Mesenchymal stem cell (in vitro differentiated cells and primary cell): ENCODE data around the gene ELMO3. TPM values are rescaled to one million over a fixed set of nuclear protein-coding genes. Genes with fewer than 3 reads are reported as not detected.
A peak's percentile ranks its signal among the peaks of the same experiment; 100 is the strongest.

Experiments used
- DNase-seq: peaks from one replicate; pipeline ENCODE4 v3.0.0-alpha.2; 2013
- H2AFZ ChIP-seq: one replicate; pipeline ENCODE4 v1.6.1; 2013; ENCODE audit warnings: low read depth, mild to moderate bottlenecking, control low read depth, inconsistent platforms, low read length, moderate library complexity
- H2AK5ac ChIP-seq: 2 replicates; pipeline ENCODE4 v1.6.1; 2013; ENCODE audit warnings: low read length, moderate library complexity, mild to moderate bottlenecking, inconsistent platforms; ENCODE audit not compliant: severe bottlenecking
- H2BK120ac ChIP-seq: one replicate; pipeline ENCODE4 v1.6.1; 2013; ENCODE audit warnings: low read depth, mild to moderate bottlenecking, inconsistent platforms, low read length, moderate library complexity
- H2BK12ac ChIP-seq, 2 experiments: one replicate each; pipeline ENCODE4 v1.6.1; 2013; ENCODE audit warnings: inconsistent platforms in 2 of 2, low read length in 2 of 2, mild to moderate bottlenecking in 2 of 2, moderate library complexity in 2 of 2, control low read depth in 1 of 2
- H2BK15ac ChIP-seq: one replicate; pipeline ENCODE4 v1.6.1; 2013; ENCODE audit warnings: mild to moderate bottlenecking, low read depth, inconsistent platforms; ENCODE audit not compliant: poor library complexity, severe bottlenecking
- H2BK5ac ChIP-seq: 2 replicates; pipeline ENCODE4 v1.6.1; 2013; ENCODE audit warnings: low read depth, mild to moderate bottlenecking, low read length, control low read depth, inconsistent platforms; ENCODE audit not compliant: poor library complexity, severe bottlenecking
- H3K14ac ChIP-seq, 2 experiments: one replicate each; pipeline ENCODE4 v1.6.1; 2013; ENCODE audit warnings: inconsistent platforms in 2 of 2, low read length in 2 of 2, control low read depth in 1 of 2, mild to moderate bottlenecking in 1 of 2, moderate library complexity in 1 of 2
- H3K18ac ChIP-seq, 2 experiments: one replicate each; pipeline ENCODE4 v1.6.1; 2013; ENCODE audit warnings: inconsistent platforms in 2 of 2, low read length in 2 of 2, control low read depth in 1 of 2, low read depth in 1 of 2, mild to moderate bottlenecking in 1 of 2
- H3K23ac ChIP-seq, 2 experiments: one replicate each; pipeline ENCODE4 v1.6.1; 2013; ENCODE audit warnings: inconsistent platforms in 2 of 2, low read length in 2 of 2, mild to moderate bottlenecking in 2 of 2, moderate library complexity in 2 of 2, control low read depth in 1 of 2
- H3K27ac ChIP-seq: 2 replicates; pipeline ENCODE4 v1.5.1; 2013; ENCODE audit warnings: mild to moderate bottlenecking, moderate library complexity, low read length, control low read depth, inconsistent platforms; ENCODE audit not compliant: poor library complexity, severe bottlenecking
- H3K27me3 ChIP-seq, 2 experiments: 2 replicates each; pipeline versions ENCODE4 v1.6.1 to v1.7.0; 2013; ENCODE audit warnings: low read length in 2 of 2, mild to moderate bottlenecking in 2 of 2, moderate library complexity in 2 of 2, control low read depth in 1 of 2, inconsistent platforms in 1 of 2; ENCODE audit not compliant: control insufficient read depth in 1 of 2, insufficient read depth in 1 of 2
- H3K36me3 ChIP-seq, 2 experiments: 2 replicates each; pipeline versions ENCODE4 v1.6.1 to v1.7.0; 2013; ENCODE audit warnings: low read length in 2 of 2, control low read depth in 1 of 2, inconsistent platforms in 1 of 2, low read depth in 1 of 2, mild to moderate bottlenecking in 1 of 2; ENCODE audit not compliant: insufficient read depth in 2 of 2, control insufficient read depth in 1 of 2
- H3K4ac ChIP-seq, 2 experiments: one replicate each; pipeline ENCODE4 v1.6.1; 2013; ENCODE audit warnings: inconsistent platforms in 2 of 2, low read length in 2 of 2, mild to moderate bottlenecking in 2 of 2, moderate library complexity in 2 of 2, control low read depth in 1 of 2, low read depth in 1 of 2
- H3K4me1 ChIP-seq: 2 replicates; pipeline ENCODE4 v1.6.1; 2013; ENCODE audit warnings: low read depth, low read length, control low read depth; ENCODE audit not compliant: control insufficient read depth, insufficient read depth
- H3K4me2 ChIP-seq: 2 replicates; pipeline ENCODE4 v1.6.1; 2013; ENCODE audit warnings: low read length, mild to moderate bottlenecking, inconsistent platforms; ENCODE audit not compliant: poor library complexity, severe bottlenecking
- H3K4me3 ChIP-seq, 2 experiments: 2 replicates each; pipeline versions ENCODE4 v1.5.1 to v1.7.0; 2013; ENCODE audit warnings: low read length in 2 of 2, mild to moderate bottlenecking in 2 of 2, control low read depth in 1 of 2, low read depth in 1 of 2; ENCODE audit not compliant: insufficient read depth in 1 of 2
- H3K79me1 ChIP-seq: replicated peaks from 2 replicates; pipeline ENCODE4 v1.6.1; 2013; ENCODE audit warnings: mild to moderate bottlenecking, control low read depth, low read length, inconsistent platforms; ENCODE audit not compliant: poor library complexity, severe bottlenecking
- H3K9ac ChIP-seq: 2 replicates; pipeline ENCODE4 v1.7.0; 2013; ENCODE audit warnings: mild to moderate bottlenecking, low read length, moderate library complexity
- H3K9me3 ChIP-seq: 2 replicates; pipeline ENCODE4 v1.7.0; 2013; ENCODE audit warnings: mild to moderate bottlenecking, low read length; ENCODE audit not compliant: control insufficient read depth
- H4K8ac ChIP-seq: one replicate; pipeline ENCODE4 v1.6.1; 2013; ENCODE audit warnings: inconsistent platforms, mild to moderate bottlenecking, low read length, moderate library complexity
- H4K91ac ChIP-seq: one replicate; pipeline ENCODE4 v1.6.1; 2013; ENCODE audit warnings: mild to moderate bottlenecking, low read length, inconsistent platforms
- WGBS: methylation state at CpG from one replicate; pipeline ENCODE4 v1.1.7; 2013; ENCODE audit warnings: mixed read lengths; 5-methylcytosine and 5-hydroxymethylcytosine counted together
- polyA plus RNA-seq, 2 experiments: library from polyadenylated mRNA; stranded (reverse); fragments of 200-250 nt; gene quantifications; one replicate each; pipeline ENCODE4 v1.2.3, GENCODE V29; 2013

The ELMO3 gene, protein sequence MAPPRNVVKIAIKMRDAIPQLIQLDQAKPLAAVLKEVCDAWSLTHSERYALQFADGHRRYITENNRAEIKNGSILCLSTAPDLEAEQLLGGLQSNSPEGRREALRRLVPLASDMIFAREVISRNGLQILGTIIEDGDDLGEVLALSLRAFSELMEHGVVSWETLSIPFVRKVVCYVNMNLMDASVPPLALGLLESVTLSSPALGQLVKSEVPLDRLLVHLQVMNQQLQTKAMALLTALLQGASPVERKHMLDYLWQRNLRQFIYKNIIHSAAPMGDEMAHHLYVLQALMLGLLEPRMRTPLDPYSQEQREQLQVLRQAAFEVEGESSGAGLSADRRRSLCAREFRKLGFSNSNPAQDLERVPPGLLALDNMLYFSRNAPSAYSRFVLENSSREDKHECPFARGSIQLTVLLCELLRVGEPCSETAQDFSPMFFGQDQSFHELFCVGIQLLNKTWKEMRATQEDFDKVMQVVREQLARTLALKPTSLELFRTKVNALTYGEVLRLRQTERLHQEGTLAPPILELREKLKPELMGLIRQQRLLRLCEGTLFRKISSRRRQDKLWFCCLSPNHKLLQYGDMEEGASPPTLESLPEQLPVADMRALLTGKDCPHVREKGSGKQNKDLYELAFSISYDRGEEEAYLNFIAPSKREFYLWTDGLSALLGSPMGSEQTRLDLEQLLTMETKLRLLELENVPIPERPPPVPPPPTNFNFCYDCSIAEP
- 0.64 TPM for polyA plus RNA-seq (2013, experiment 1 of 2)
- polyA plus RNA-seq (2013, experiment 2 of 2), result 0.49 TPM

DNA sequence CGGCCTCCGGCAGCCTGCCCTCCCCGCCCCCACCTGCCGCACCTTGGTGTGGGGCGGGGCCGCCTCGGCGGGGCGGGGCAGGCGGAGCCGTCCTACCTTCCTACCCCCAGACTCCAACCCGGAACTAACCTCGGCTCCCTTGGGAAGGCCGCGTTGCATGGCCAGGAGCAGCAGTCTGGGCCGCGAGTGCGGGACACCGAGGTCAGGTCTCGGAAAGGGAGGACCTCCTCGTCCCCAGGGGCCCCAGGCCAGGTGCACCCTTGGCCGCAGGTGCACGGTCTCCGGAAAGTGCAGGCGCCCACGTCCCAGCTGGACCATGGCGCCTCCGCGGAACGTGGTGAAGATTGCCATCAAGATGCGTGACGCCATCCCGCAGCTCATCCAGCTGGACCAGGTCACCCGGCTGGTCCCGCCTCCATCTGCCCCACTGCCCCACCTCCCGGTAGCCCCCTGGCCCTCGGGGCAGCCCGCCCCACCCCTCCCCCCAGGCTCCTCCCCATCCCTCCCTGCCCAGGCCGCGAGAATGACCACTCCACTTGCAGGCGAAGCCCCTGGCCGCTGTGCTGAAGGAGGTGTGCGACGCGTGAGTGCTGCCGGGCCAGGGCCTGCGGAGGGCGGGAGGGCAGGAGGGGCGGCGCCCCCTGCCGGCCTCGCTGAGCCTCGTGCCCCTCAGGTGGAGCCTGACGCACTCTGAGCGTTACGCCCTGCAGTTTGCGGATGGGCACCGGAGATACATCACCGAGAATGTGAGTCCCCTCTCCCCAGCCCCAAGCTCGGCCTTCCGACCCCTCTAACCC lies at the start of gene ELMO3:
Gene ELMO3, plus strand, starts transcription at position 121 of the 797 bp plus-strand sequence. Its CDS starts 196 bp downstream, at position 317.
- Histone ChIP-seq H3K79me1 (peaks cover 33% of the 10 kb centered on the region), H3K4me1 (peaks cover 20% of the 10 kb centered on the region), H3K14ac (no peak within 1 kb of the TSS), H3K4ac (peak within 1 kb of the TSS in 1 of 2 experiments; percentile 41), H3K18ac (no peak within 1 kb of the TSS), H3K27ac (no peak within 1 kb of the TSS), H3K9me3 (no peaks in the 10 kb centered on the region), H3K4me3 (no peak within 1 kb of the TSS), H3K4me2 (no peak within 1 kb of the TSS), H4K91ac (peak within 1 kb of the TSS; percentile 46), H2BK120ac (no peak within 1 kb of the TSS), H3K36me3 (peaks cover 49 to 96% of the 10 kb centered on the region in 2 experiments), H2BK5ac (no peak within 1 kb of the TSS), H2AFZ (no peak within 1 kb of the TSS), H3K27me3 (no peaks in the 10 kb centered on the region), H3K9ac (peak within 1 kb of the TSS; percentile 25), H4K8ac (peak within 1 kb of the TSS; percentile 39), H3K23ac (no peak within 1 kb of the TSS), H2AK5ac (no peak within 1 kb of the TSS), H2BK12ac (no peak within 1 kb of the TSS), H2BK15ac (no peak within 1 kb of the TSS)
- DNase-seq, result no peak
- WGBS, result 58% methylated on average over 55 of the region's 61 CpGs

DNA sequence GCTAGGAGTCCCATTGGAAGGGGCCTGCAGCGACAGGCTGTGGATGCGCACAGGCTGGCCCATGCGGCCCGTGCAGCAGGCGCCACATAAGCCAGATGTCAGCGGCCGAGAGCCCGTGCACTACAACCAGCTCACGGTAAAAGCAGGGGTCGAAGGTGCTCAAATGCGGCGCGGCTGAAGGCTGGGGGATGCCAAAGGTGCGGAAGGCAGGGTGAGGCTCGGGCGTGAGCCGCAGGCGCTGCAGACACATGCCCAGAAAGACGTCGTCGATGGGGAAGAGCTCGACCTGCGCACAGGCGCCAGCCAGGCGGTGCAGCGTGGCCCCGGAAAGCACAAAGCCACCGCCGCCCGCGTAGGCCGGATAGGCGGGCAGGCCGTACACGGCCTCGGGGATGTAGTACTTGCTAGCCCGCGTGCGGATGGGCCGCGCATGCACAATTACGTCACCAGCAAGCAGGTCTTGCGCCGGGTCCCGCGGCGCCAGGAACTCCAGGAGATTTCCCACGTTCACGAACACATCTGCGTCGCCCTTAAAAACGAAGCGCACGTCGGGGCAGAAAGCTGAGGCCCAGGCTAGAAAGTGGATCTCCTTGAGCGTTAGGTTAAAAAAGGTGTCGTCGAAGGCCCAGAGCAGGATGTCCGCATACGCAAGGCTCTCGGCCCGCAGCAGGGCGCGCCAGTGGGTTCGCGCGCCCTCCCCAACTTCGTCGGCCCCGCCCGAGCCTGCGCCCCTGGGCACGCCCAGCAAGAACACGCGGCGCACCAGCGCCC lies 49.5 kb upstream of the ELMO3 start:
- peak overlapping the region; percentile 95 for H4K91ac ChIP-seq
- 76% methylated on average over 77 of the region's 77 CpGs for WGBS
- peaks cover 0 to 15% of the 10 kb centered on the region in 2 experiments for H3K27me3 ChIP-seq
- H2BK12ac ChIP-seq, result peak overlapping the region in 1 of 2 experiments; percentile 39
- no peak overlapping the region for H3K27ac ChIP-seq
- peak overlapping the region; percentile 85 to 91 for H3K4ac ChIP-seq
- peak overlapping the region in 1 of 2 experiments; percentile 72 for H3K18ac ChIP-seq
- peaks cover 54 to 58% of the 10 kb centered on the region in 2 experiments for H3K36me3 ChIP-seq
- peak overlapping the region in 1 of 2 experiments; percentile 9 for H3K23ac ChIP-seq
- no peak overlapping the region for H3K9ac ChIP-seq
- peak overlapping the region; percentile 99 for H4K8ac ChIP-seq
- H3K4me1 ChIP-seq, result peaks cover 26% of the 10 kb centered on the region
- H3K14ac ChIP-seq, result no peak overlapping the region
- H2AFZ ChIP-seq, result no peak overlapping the region
- DNase-seq, result no peak
- H2BK120ac ChIP-seq, result no peak overlapping the region
- no peak overlapping the region for H2AK5ac ChIP-seq
- H3K4me2 ChIP-seq, result no peak overlapping the region
- H3K4me3 ChIP-seq, result peak overlapping the region; percentile 60 to 81
- peaks cover 10% of the 10 kb centered on the region for H3K79me1 ChIP-seq
- H3K9me3 ChIP-seq, result no peaks in the 10 kb centered on the region
- no peak overlapping the region for H2BK5ac ChIP-seq
- H2BK15ac ChIP-seq, result peak overlapping the region; percentile 13

DNA sequence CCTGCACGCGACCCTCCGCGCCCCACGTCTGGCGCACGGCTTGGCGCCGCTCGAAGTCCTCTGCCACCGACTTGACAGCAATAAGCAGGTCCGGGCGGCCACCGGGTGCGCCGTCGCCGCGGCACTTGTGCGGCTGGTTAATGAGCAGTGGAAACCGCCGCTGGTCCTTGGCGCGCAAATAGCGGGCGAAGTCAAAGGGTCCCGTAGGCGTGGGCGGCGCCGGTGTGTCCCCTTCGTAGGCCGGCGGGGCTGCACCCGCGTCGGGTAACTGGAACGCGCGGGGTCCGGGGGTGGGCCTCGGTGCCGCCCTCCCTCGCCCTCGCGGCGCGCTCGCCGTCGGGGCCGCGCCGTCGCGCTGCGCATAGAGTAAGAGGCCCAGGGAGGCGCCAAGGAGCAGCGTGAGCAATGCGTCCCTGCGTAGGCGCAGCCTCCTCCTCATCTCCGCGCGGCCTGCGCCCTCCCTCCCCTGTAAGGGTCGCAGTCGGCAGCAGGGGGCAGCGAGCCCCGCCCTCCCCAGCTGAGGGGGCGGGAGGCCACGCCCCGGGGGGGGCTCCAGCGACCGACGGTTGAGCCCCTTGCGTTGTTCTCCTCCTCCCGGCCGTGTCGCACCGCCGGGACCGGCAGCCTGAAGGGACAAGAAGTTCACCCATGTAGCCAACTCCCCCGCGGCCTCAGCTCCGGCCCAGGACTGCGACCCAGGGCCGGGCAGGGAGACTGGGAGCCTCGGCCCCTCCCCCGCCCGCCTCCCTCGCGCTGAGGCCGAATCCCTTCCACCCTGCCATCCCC lies 48.7 kb upstream of the ELMO3 start:
- Histone ChIP-seq H2BK5ac (no peak overlapping the region), H3K4me1 (peaks cover 33% of the 10 kb centered on the region), H3K4me3 (peak overlapping the region; percentile 60 to 81), H2BK15ac (peak overlapping the region; percentile 71), H3K4me2 (peak overlapping the region; percentile 82), H3K23ac (peak overlapping the region in 1 of 2 experiments; percentile 91), H3K14ac (peak overlapping the region in 1 of 2 experiments; percentile 69), H3K4ac (peak overlapping the region; percentile 88 to 91), H3K79me1 (peaks cover 13% of the 10 kb centered on the region), H3K18ac (peak overlapping the region; percentile 72 to 98), H3K36me3 (peaks cover 46 to 50% of the 10 kb centered on the region in 2 experiments), H2AFZ (peak overlapping the region; percentile 16), H4K91ac (peak overlapping the region; percentile 95), H2AK5ac (no peak overlapping the region), H2BK12ac (peak overlapping the region; percentile 25 to 39), H4K8ac (peak overlapping the region; percentile 99), H2BK120ac (peak overlapping the region; percentile 94), H3K27ac (no peak overlapping the region), H3K9ac (peak overlapping the region; percentile 94), H3K27me3 (peaks cover 0 to 21% of the 10 kb centered on the region in 2 experiments), H3K9me3 (no peaks in the 10 kb centered on the region)
- peak; percentile 76 for DNase-seq
- 6% methylated on average over 90 of the region's 94 CpGs for WGBS
